ENCODE measurements around the gene TERB1.

GRCh38 chr16:66846266-66846665, 44.9 kb upstream of the TERB1 start:
- TF ChIP-seq PRDM15 (CRISPR knock-in tag; IDR thresholded peaks at IDR 0.05) (no peak), ZBTB43 (CRISPR knock-in tag; IDR thresholded peaks at IDR 0.05) (no peak)

All from WTC11 (cell line).